ENCODE data around the gene ACAP3.
A peak's percentile ranks its signal among the peaks of the same experiment; 100 is the strongest.

ACAP3 gene

DNA sequence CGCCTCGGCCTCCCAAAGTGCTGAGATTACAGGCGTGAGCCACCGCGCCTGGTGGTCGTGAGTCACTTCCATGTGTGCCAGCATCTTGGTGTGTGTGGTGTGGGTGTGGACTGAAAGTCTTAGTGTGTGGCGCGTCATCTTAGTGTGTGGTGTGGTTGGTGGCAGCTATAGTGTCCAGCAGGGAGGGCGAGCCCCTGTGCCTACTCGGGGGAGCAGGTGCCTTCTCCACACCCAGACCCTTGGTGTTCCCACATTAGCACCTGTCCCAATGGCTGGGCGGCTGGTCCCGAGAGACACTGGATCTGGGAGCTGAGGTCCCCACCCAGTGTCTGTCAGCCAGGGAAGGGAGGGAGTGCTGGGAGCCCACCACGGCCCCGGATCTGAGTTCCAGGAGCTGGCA, 24.7 kb downstream of the ACAP3 start:
- no peak overlapping the region for H3K4me3 ChIP-seq (ENCODE audit: low read depth, low read length)

DNA sequence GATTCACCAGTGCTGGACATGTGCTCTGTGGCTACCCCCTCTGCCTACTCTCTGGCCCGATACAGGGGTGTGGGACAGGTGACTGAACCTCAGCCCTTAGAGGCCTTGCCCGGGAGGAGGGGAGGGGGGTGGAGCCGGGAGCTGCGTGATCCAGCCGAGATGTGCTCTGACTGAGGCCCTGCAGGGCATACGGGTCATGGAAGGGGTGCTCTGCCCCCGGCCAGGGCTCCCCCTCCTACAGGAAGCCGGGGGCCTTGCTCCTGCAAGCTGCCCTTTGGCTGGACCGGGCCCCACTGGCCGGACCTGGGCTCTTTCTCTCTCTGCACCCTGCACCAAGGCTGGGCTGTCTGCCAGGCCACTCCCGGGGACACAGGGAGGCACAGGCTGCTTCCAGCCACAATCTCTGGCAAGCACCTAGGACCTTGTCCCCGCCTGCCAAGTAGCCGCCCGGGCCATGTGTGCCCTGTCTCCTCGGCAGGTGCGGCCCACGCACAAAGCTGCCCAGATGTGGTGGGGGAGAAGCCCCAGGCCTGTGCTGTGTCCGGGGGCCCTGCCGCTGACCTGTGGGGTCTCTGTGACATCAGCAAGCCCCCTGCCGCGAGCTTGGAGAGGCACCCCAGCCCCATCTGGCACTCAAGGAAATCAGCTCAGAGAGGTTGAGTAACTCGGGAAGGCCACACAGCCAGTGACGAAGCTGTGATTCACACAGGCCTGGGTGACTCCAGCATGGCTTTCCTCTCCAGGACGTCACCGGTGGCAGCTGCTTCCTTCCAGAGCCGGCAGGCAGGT, 26.0 kb downstream of the ACAP3 start:
- no peak overlapping the region for H3K4me3 ChIP-seq (ENCODE audit: low read depth, low read length)
- TF ChIP-seq, protein P1, sequence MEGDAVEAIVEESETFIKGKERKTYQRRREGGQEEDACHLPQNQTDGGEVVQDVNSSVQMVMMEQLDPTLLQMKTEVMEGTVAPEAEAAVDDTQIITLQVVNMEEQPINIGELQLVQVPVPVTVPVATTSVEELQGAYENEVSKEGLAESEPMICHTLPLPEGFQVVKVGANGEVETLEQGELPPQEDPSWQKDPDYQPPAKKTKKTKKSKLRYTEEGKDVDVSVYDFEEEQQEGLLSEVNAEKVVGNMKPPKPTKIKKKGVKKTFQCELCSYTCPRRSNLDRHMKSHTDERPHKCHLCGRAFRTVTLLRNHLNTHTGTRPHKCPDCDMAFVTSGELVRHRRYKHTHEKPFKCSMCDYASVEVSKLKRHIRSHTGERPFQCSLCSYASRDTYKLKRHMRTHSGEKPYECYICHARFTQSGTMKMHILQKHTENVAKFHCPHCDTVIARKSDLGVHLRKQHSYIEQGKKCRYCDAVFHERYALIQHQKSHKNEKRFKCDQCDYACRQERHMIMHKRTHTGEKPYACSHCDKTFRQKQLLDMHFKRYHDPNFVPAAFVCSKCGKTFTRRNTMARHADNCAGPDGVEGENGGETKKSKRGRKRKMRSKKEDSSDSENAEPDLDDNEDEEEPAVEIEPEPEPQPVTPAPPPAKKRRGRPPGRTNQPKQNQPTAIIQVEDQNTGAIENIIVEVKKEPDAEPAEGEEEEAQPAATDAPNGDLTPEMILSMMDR (IDR thresholded peaks at IDR 0.05; ENCODE audit: low read depth, low read length) = no peak

More for the DNA sequence above, 24.7 kb downstream of the ACAP3 start:
- TF ChIP-seq, protein P1 (IDR thresholded peaks at IDR 0.05; ENCODE audit: low read depth, low read length) = no peak

DNA sequence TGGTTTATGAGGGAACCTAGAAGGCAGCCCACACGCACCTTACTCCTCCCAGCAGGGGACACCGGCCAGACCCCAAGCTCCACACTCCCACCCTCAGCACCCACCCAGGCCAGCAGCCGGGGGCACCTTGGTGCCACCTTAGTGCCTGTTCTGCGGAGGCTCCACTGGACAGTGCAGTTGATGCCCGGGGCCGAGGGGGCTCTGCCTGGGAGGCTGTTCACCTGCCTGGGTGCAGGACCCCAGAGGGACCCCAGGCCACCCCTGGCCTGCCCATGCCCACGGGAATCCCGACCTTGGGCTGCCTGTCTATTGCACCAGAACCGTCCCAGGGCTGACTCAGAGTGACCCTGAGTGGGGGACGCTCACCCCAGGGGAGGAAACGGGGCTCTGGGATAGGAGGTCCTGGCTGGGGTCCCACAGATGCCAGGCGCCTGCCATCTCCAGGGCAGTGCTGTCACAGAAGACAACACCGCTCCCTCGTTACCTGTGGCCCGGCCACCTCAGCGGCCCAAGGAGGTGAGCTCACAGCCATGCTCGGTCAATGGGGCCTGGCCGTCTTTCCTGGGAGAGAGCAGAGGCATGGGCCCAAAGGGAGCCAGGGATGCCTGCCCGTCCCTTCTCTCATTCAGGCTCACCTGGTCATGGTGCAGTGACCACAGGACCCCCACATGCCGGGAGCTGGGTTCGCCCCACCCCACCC, 26.8 kb downstream of the ACAP3 start:
- TF ChIP-seq, protein P1 (IDR thresholded peaks at IDR 0.05; ENCODE audit: low read depth, low read length) = no peak
- H3K4me3 ChIP-seq (ENCODE audit: low read depth, low read length) = no peak overlapping the region

DNA sequence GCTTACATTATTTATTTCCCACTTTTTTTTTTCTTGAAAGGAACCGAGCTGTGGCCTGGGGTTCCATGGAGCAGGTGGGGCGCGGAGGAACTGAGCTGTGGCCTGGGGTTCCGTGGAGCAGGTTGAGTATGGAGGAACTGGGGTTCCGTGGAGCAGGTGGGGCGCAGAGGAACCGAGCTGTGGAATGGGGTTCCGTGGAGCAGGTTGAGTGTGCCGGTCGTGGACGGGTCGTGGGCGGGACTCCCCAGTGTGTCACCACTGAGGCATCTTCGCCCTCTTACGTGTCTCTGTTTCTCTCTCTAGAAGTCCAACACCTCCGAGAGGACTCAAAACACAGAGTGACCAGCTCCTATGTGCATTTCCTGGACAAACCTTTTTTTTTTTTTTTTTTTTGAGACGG, 28.7 kb downstream of the ACAP3 start:
- TF ChIP-seq, protein P1 (IDR thresholded peaks at IDR 0.05; ENCODE audit: low read depth, low read length) = no peak
- H3K4me3 ChIP-seq (ENCODE audit: low read depth, low read length) = no peak overlapping the region

DNA sequence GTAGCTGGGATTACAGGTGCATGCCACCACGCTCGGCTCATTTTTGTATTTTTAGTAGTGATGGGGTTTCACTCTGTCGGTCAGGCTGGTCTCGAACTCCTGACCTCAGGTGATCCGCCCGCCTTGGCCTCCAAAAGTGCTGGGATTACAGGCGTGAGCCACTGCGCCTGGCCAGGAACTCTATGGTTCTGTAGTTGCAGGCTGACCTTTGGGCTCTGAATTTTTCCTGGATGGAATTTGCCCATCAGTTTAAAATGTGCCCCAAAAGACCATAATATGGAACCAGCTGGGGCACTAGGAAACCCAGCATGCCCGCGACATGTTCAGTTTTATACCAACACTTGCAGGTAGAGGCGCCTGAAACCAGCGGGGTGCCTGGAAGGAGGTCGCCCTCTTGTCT, 29.1 kb downstream of the ACAP3 start:
- TF ChIP-seq, protein P1 (IDR thresholded peaks at IDR 0.05; ENCODE audit: low read depth, low read length) = no peak
- no peak overlapping the region for H3K4me3 ChIP-seq (ENCODE audit: low read depth, low read length)

DNA sequence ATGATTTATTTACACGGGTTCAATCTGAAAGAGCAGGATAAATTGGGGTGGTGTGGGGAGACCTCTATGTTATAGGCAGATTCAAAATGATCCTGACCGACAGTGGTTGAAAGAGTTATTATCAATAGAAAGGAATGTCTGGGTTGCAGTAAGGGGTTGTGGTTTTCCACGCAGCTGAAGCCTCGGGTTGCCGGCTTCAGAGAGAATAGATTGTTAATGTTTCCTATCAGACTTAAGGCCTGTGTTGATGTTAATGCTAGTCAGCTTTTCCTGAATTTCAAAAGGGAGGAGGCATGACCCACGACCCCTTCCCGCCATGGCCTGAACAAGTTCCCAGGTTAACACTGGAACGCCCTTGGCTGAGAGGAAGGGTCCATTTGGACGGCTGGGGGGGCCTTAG, 31.9 kb downstream of the ACAP3 start:
- TF ChIP-seq, protein P1 (IDR thresholded peaks at IDR 0.05; ENCODE audit: low read depth, low read length) = no peak

DNA sequence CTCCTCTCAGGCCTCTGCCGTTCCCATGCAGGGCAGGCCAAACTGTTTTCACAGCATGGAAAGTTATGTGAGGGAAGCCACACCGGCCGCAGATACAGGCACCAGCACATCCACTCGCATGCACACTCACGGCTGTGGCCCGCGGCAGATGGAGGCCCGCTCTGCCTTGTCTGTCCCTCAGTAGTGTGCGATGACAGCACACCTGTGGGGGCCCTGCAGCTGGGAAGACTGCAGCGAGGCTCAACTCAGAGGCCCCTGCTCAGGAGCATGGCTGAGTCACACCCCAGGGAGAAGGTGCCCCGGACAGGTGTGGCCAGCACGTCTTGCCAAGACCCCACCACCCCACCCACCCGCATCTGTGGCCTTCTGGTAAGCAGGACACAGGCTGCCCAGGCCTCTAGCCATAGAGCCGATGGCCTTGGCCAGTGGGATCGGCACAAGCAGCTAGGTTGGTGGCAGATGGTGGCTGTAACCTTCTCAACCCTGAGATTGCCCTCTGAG, 32.7 kb downstream of the ACAP3 start:
- TF ChIP-seq, protein P1 (IDR thresholded peaks at IDR 0.05; ENCODE audit: low read depth, low read length) = no peak
- peak overlapping the region; percentile 68 for H3K4me3 ChIP-seq (ENCODE audit: low read depth, low read length)

More for the DNA sequence above, 31.9 kb downstream of the ACAP3 start:
- no peak overlapping the region for H3K4me3 ChIP-seq (ENCODE audit: low read depth, low read length)
